Fibroblast of pulmonary artery (primary cell): ENCODE measurements around the gene GFER.

Experiments used
- DNase-seq: peaks from one replicate; pipeline ENCODE4 v3.0.0-alpha.2; 2010; ENCODE audit warnings: low read depth
- H3K4me3 ChIP-seq: replicated peaks from 2 replicates; pipeline ENCODE4 v1.5.1; 2011; ENCODE audit warnings: low read depth, mild to moderate bottlenecking, control low read depth, low read length, moderate library complexity
- CTCF ChIP-seq: IDR thresholded peaks from 2 replicates; pipeline ENCODE4 v1.5.1; 2011; ENCODE audit warnings: mild to moderate bottlenecking, control low read depth, low read length, inconsistent platforms; ENCODE audit errors: missing control alignments

GFER gene

DNA sequence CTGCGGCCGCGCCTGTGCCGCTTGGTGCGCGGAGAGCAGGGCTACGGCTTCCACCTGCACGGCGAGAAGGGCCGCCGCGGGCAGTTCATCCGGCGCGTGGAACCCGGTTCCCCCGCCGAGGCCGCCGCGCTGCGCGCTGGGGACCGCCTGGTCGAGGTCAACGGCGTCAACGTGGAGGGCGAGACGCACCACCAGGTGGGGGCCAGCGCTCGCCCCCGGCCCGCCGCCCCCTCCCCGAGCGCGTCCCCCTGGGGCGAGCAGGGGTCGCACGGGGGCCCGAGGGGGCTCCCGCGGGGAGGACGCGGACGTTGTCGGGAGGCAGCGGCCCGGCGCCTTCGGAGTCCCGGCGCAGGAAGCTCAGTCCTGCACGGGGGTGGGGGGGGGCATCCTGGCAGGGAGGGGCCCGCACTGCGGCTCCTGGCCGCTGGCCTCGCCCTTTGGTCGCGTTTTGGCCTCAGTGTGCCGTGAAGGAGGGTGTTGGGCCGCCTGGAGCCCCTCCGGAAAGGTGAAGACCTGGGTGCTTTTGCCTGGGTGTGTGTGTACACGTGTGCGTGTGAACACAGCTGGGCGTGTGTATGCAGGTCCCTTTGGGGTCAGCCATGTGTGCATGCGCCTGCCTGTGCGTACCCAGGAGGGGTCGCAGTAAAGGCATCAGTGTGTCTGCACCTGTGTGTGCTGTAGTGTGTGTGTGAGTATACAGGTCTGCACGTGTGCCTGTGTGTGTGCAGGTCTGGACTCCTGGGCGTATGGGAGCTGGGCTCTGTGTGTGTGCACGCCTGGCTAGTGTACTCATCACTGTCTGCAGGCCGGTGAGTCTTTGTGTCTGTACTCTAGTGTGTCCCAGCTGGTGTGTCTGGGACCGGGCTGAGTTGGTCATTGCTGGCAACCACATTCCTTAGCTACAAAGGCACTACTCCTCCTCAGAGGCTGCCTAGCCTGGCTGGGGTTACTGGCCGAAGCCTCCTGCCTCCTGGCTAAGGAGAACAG is 43.3 kb downstream of the GFER start:
- no peak for TF ChIP-seq CTCF
- peak; percentile 38 for DNase-seq
- peak overlapping the region; percentile 55 for H3K4me3 ChIP-seq

- no peak for DNase-seq
- no peak for TF ChIP-seq CTCF
- peak overlapping the region; percentile 55 for H3K4me3 ChIP-seq
These were observed 44.2 kb downstream of the GFER start for GRCh38 chr16:2028146-2028545.

DNA sequence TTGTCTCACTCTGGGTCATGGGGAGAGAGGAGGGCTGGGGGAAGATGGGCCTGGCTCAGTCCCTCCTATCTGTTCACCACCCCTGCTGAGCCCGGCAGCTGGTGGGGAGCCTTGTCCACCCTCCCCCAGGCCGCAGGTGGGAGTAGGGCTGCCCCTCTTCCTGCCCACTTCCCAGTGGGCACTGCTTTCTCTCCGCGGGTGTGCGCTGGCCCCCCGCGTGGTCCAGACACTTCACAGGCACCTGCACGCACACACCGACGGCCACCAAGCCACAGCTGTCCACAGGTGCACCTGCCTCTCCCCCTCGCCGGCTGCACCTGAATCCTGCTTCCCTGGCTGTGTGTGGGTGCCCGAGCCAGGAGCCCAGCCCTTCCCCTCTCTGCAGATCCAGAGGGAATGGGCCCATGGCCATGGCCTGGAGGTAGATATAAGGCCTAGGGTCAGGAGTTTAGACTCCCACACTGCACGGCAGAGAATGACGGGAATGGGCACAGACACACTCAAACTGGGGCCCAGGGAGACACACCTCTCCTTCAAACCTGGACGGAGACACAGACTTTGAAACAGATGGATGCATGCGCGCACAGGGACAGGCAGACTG is 44.7 kb downstream of the GFER start:
- DNase-seq: no peak
- no peak overlapping the region for H3K4me3 ChIP-seq
- no peak for TF ChIP-seq CTCF

DNA sequence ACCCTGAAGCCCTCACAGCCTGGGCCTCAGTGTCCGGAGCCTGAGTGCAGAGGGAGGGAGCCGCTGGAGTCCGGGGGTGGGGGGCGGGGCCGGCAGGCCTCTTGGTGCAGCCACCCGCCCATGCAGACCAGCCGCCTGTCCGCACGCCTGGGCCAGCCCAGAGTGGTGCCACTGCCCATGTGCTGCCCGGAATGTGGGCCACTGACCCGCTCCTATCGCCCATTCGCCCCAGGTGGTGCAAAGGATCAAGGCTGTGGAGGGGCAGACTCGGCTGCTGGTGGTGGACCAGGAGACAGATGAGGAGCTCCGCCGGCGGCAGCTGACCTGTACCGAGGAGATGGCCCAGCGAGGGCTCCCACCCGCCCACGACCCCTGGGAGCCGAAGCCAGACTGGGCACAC is 45.4 kb downstream of the GFER start:
- no peak for TF ChIP-seq CTCF
- DNase-seq: no peak
- H3K4me3 ChIP-seq: no peak overlapping the region

DNA sequence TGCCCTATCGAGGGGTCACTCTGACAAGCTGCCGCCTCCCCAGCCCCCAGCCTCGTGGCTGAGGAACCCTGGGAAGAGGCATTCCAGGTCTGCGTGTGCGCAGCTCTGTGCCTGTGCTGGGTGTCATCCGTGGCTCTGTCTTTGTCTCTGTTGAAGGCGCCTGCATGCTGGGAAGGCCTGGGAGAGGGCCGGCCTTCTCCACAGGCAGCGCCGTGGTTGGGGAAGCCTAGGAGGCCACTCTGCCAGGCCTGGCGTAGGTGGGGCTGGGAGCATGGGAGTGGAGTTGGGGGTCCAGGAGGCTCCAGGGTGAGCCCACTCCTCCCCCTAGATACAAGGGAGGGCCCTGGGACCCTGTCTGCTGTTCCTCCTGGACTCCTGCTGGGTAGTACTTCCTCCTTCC is 46.0 kb downstream of the GFER start:
- H3K4me3 ChIP-seq: no peak overlapping the region
- TF ChIP-seq CTCF: no peak
- no peak for DNase-seq

DNA sequence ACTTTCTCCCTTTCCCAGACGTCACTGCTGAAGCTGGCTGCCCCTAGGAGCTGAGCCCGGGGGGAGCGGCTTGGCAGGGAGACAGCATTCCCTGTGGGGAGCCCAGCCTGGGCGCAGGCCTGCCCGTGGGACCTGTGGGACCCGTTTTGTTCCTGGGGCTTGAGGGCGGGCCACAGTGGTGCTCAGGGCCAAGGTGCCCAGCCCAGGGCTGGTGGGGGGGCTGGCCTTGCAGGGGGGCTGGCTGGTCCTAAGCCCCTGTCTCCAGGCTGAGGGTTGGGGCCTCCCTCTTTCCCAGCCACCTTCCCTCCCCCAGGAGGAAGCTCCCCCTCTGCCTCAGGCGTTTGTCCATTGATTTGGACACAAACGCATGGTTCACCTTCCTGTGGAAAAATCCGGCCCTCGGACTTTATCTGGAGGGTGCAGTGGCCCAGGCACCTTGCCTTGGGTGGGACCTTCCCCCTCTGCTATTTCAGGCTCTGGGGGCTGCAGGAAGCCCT is 47.1 kb downstream of the GFER start:
- H3K4me3 ChIP-seq: no peak overlapping the region
- no peak for TF ChIP-seq CTCF
- no peak for DNase-seq
